Liver (tissue), 3 donors: ENCODE results near the gene HOXC10.

Source experiments
- EGR1 ChIP-seq, 2 donors: IDR thresholded peaks; 2 replicates each; pipeline ENCODE4 v1.6.1; 2016 to 2018; ENCODE audit warnings: antibody characterized with exemption in 2 of 2, low read depth in 2 of 2
- FOXA1 ChIP-seq: IDR thresholded peaks from 2 replicates; pipeline ENCODE4 v1.6.1; 2016; ENCODE audit warnings: antibody characterized with exemption
- GABPA ChIP-seq, 2 donors: IDR thresholded peaks in 1 of 2; conservative IDR thresholded peaks in 1 of 2; 2 replicates each; pipeline ENCODE4 v1.6.1; 2016; ENCODE audit warnings: antibody characterized with exemption in 2 of 2, mild to moderate bottlenecking in 1 of 2, moderate library complexity in 1 of 2
- HNF4G ChIP-seq: IDR thresholded peaks from 2 replicates; pipeline ENCODE4 v1.6.1; 2016; ENCODE audit warnings: antibody characterized with exemption
- JUND ChIP-seq, 2 donors: IDR thresholded peaks; 2 replicates each; pipeline ENCODE4 v1.6.1; 2016; ENCODE audit warnings: antibody characterized with exemption in 2 of 2
- RAD21 ChIP-seq, 2 donors: IDR thresholded peaks; 2 replicates each; pipeline ENCODE4 v1.6.1; 2016; ENCODE audit warnings: antibody characterized with exemption in 2 of 2, mild to moderate bottlenecking in 2 of 2
- RXRA ChIP-seq, 2 donors: IDR thresholded peaks; 2 replicates each; pipeline ENCODE4 v1.6.1; 2017 to 2018; ENCODE audit warnings: antibody characterized with exemption in 2 of 2, mild to moderate bottlenecking in 1 of 2
- SP1 ChIP-seq: IDR thresholded peaks from 2 replicates; pipeline ENCODE4 v1.6.1; 2018; ENCODE audit warnings: antibody characterized with exemption, mild to moderate bottlenecking
- TAF1 ChIP-seq: conservative IDR thresholded peaks from 2 replicates; pipeline ENCODE4 v1.6.1; 2016; ENCODE audit warnings: antibody characterized with exemption, mild to moderate bottlenecking
- YY1 ChIP-seq: IDR thresholded peaks from 2 replicates; pipeline ENCODE4 v1.6.1; 2016; ENCODE audit warnings: antibody characterized with exemption, mild to moderate bottlenecking
- TF ChIP-seq, protein P1 (sequence below): fragments of 150-350 bp; IDR thresholded peaks from 2 replicates; pipeline ENCODE4 v1.5.1; 2017; ENCODE audit warnings: improper control_type of control experiment, low read depth, low read length; ENCODE audit not compliant: missing input control
- TF ChIP-seq, protein P2 (sequence below): IDR thresholded peaks from 2 replicates; pipeline ENCODE4 v1.6.1; 2016; ENCODE audit warnings: antibody characterized with exemption
- TF ChIP-seq, protein P3 (sequence below): IDR thresholded peaks from 2 replicates; pipeline ENCODE4 v1.6.1; 2016; ENCODE audit warnings: antibody characterized with exemption
- TF ChIP-seq, protein P4 (sequence below): IDR thresholded peaks from 2 replicates; pipeline ENCODE4 v1.6.1; 2016; ENCODE audit warnings: antibody characterized with exemption
- donor health status: healthy.
- donor health status: healthy.

DNA sequence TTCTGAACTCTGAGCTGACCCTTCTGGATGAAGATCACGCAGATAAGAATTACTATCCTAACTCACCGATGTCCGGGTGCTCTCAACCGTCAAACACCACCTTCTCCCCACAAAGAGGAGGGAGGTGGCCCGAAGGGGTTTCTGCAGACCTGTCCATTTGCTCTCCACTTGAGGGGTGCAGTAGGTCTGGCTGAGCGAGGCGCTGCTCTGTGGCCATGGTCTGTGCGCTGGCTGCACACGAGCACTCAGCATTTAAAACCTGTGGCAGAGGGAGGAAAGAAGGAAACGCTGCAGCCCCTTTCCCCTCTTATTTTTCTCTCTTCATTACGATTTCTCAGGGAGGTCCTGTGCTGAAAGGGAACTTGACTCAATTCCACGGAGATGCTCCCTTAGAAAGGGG, 47.8 kb upstream of the HOXC10 start:
- no peak for TF ChIP-seq FOXA1
- TF ChIP-seq, protein P1, sequence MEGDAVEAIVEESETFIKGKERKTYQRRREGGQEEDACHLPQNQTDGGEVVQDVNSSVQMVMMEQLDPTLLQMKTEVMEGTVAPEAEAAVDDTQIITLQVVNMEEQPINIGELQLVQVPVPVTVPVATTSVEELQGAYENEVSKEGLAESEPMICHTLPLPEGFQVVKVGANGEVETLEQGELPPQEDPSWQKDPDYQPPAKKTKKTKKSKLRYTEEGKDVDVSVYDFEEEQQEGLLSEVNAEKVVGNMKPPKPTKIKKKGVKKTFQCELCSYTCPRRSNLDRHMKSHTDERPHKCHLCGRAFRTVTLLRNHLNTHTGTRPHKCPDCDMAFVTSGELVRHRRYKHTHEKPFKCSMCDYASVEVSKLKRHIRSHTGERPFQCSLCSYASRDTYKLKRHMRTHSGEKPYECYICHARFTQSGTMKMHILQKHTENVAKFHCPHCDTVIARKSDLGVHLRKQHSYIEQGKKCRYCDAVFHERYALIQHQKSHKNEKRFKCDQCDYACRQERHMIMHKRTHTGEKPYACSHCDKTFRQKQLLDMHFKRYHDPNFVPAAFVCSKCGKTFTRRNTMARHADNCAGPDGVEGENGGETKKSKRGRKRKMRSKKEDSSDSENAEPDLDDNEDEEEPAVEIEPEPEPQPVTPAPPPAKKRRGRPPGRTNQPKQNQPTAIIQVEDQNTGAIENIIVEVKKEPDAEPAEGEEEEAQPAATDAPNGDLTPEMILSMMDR: no peak
- TF ChIP-seq GABPA (IDR thresholded peaks at IDR 0.05 in 1 of 2, conservative IDR thresholded peaks at IDR 0.05 in 1 of 2): no peak
- TF ChIP-seq SP1: no peak
- TF ChIP-seq, protein P2, sequence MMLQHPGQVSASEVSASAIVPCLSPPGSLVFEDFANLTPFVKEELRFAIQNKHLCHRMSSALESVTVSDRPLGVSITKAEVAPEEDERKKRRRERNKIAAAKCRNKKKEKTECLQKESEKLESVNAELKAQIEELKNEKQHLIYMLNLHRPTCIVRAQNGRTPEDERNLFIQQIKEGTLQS: no peak
- TF ChIP-seq, protein P3, sequence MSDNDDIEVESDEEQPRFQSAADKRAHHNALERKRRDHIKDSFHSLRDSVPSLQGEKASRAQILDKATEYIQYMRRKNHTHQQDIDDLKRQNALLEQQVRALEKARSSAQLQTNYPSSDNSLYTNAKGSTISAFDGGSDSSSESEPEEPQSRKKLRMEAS: no peak
- TF ChIP-seq RXRA (IDR thresholded peaks at IDR 0.05): no peak
- TF ChIP-seq, protein P4, sequence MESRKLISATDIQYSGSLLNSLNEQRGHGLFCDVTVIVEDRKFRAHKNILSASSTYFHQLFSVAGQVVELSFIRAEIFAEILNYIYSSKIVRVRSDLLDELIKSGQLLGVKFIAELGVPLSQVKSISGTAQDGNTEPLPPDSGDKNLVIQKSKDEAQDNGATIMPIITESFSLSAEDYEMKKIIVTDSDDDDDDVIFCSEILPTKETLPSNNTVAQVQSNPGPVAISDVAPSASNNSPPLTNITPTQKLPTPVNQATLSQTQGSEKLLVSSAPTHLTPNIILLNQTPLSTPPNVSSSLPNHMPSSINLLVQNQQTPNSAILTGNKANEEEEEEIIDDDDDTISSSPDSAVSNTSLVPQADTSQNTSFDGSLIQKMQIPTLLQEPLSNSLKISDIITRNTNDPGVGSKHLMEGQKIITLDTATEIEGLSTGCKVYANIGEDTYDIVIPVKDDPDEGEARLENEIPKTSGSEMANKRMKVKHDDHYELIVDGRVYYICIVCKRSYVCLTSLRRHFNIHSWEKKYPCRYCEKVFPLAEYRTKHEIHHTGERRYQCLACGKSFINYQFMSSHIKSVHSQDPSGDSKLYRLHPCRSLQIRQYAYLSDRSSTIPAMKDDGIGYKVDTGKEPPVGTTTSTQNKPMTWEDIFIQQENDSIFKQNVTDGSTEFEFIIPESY: no peak
- no peak for TF ChIP-seq EGR1 (IDR thresholded peaks at IDR 0.05; ENCODE audit: low read depth in 2 of 2)
- TF ChIP-seq RAD21 (IDR thresholded peaks at IDR 0.05): no peak
- no peak for TF ChIP-seq YY1
- TF ChIP-seq JUND (IDR thresholded peaks at IDR 0.05): no peak
- no peak for TF ChIP-seq HNF4G
- no peak for TF ChIP-seq TAF1
